Measurements from ENCODE around the gene COL17A1.

Gene COL17A1

DNA sequence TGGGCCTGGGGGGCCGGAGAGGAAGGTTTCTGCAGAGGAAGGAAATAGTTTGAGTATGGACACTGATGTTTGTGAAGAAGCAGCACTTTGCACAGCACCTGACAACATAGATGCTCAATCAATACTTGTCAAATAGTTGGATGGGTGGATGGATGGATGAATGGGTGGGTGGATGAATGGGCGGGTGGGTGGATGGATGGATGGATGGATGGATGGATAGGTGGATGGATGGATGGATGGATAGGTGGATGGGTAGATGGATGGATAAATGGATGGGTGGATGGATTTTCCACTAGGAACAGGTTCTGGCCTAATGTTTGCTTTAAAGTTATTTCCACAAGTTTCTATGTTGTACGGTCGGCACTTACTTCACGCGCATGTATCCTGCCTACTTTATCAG lies 45.3 kb downstream of the COL17A1 start:
- H3K4ac ChIP-seq (ENCODE audit: low read depth, low read length), result no peak overlapping the region
- H2AFZ ChIP-seq (ENCODE audit: insufficient read depth, low read length, poor library complexity), result no peak overlapping the region
- no peaks in the 10 kb centered on the region for H3K4me1 ChIP-seq (ENCODE audit: control insufficient read depth in 1 of 2, insufficient read depth in 2 of 2, low read length in 2 of 2)
- no peak for DNase-seq
- no peak overlapping the region for H2BK120ac ChIP-seq (ENCODE audit: insufficient read depth, low read length, poor library complexity)
- H3K18ac ChIP-seq (ENCODE audit: low read length), result no peak overlapping the region
- H2BK5ac ChIP-seq (ENCODE audit: low read depth, low read length, poor library complexity), result no peak overlapping the region
- H4K8ac ChIP-seq (ENCODE audit: low read depth, low read length), result no peak overlapping the region
- H4K12ac ChIP-seq (ENCODE audit: low read depth, low read length), result no peak overlapping the region
- H3K23ac ChIP-seq (ENCODE audit: low read length), result no peak overlapping the region
- no peak overlapping the region for H3K9ac ChIP-seq (ENCODE audit: low read length)
- H3K79me1 ChIP-seq (ENCODE audit: low read length), result no peaks in the 10 kb centered on the region
- H3K4me2 ChIP-seq (ENCODE audit: low read length), result no peak overlapping the region
- no peaks in the 10 kb centered on the region for H3K9me3 ChIP-seq (ENCODE audit: insufficient read depth, low read depth, low read length)
- no peak overlapping the region for H2BK12ac ChIP-seq (ENCODE audit: low read length)
- H3K36me3 ChIP-seq (ENCODE audit: control insufficient read depth in 1 of 2, insufficient read depth in 2 of 2, low read length in 2 of 2), result no peaks in the 10 kb centered on the region
- no CpG with 5 or more reads among the region's 6 CpGs for WGBS (ENCODE audit: extremely low coverage, insufficient coverage, insufficient read length)
- no peak overlapping the region for H2AK5ac ChIP-seq (ENCODE audit: low read length)
- no peaks in the 10 kb centered on the region for H3K79me2 ChIP-seq (ENCODE audit: control insufficient read depth, insufficient read depth, low read length, poor library complexity)
- H3K14ac ChIP-seq (ENCODE audit: low read length), result no peak overlapping the region
- no peaks in the 10 kb centered on the region for H3K27me3 ChIP-seq (ENCODE audit: insufficient read depth, low read length)
- no peak overlapping the region for H3K4me3 ChIP-seq (ENCODE audit: low read depth, low read length)
- H4K91ac ChIP-seq (ENCODE audit: low read depth, low read length), result no peak overlapping the region
- H3K27ac ChIP-seq (ENCODE audit: low read depth, low read length), result no peak overlapping the region

DNA sequence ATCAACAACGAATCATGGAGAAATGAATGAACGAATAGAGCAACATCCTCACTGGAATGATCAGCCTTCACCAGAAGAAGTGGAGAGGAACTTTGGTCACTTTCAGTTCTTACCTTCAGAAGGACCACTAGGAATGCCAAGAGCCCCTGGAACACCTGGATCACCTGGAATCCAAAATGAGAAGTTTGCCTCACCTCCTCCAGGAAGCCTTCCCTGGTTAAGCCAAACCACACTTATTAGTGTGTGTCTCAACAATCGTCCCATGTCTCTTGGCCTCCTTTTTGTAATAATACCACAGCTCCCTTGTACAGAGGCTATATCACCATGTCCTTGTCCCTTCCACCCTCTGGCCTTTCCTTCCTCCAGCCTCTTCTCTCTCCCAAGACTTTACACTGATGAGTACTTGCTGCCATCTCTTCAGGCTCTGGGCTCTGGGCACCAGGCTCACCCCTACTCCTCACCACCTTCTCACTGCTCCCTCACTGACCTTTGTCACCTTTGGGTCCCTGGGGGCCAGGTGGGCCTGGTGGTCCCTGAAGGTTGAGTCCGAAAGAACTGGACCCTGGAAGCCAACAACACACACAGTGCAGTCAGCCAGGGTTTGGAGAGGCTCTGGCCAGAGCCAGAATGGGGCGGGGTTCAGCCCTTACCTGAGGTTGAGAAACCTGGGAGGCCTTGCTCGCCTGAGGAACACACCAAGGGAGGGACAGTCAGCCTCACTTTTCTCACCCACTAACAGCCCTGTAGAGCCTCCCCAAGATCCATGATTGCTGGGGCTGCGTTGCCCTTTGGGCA lies 46.5 kb downstream of the COL17A1 start:
- Histone ChIP-seq H2AFZ (ENCODE audit: insufficient read depth, low read length, poor library complexity) (no peak overlapping the region), H3K4ac (ENCODE audit: low read depth, low read length) (no peak overlapping the region), H3K27me3 (ENCODE audit: insufficient read depth, low read length) (no peaks in the 10 kb centered on the region), H4K8ac (ENCODE audit: low read depth, low read length) (no peak overlapping the region), H3K9ac (ENCODE audit: low read length) (no peak overlapping the region), H3K14ac (ENCODE audit: low read length) (no peak overlapping the region), H3K18ac (ENCODE audit: low read length) (no peak overlapping the region), H4K12ac (ENCODE audit: low read depth, low read length) (no peak overlapping the region), H3K36me3 (ENCODE audit: control insufficient read depth in 1 of 2, insufficient read depth in 2 of 2, low read length in 2 of 2) (peaks cover 0 to 3% of the 10 kb centered on the region in 2 experiments), H3K4me3 (ENCODE audit: low read depth, low read length) (no peak overlapping the region), H3K4me1 (ENCODE audit: control insufficient read depth in 1 of 2, insufficient read depth in 2 of 2, low read length in 2 of 2) (no peaks in the 10 kb centered on the region), H4K91ac (ENCODE audit: low read depth, low read length) (no peak overlapping the region), H2BK12ac (ENCODE audit: low read length) (no peak overlapping the region), H3K27ac (ENCODE audit: low read depth, low read length) (no peak overlapping the region), H2BK5ac (ENCODE audit: low read depth, low read length, poor library complexity) (no peak overlapping the region), H2BK120ac (ENCODE audit: insufficient read depth, low read length, poor library complexity) (no peak overlapping the region), H3K79me2 (ENCODE audit: control insufficient read depth, insufficient read depth, low read length, poor library complexity) (no peaks in the 10 kb centered on the region), H3K79me1 (ENCODE audit: low read length) (no peaks in the 10 kb centered on the region), H3K23ac (ENCODE audit: low read length) (no peak overlapping the region), H3K9me3 (ENCODE audit: insufficient read depth, low read depth, low read length) (no peaks in the 10 kb centered on the region), H2AK5ac (ENCODE audit: low read length) (no peak overlapping the region), H3K4me2 (ENCODE audit: low read length) (no peak overlapping the region)
- no CpG with 5 or more reads among the region's 7 CpGs for WGBS (ENCODE audit: extremely low coverage, insufficient coverage, insufficient read length)
- DNase-seq, result no peak

DNA sequence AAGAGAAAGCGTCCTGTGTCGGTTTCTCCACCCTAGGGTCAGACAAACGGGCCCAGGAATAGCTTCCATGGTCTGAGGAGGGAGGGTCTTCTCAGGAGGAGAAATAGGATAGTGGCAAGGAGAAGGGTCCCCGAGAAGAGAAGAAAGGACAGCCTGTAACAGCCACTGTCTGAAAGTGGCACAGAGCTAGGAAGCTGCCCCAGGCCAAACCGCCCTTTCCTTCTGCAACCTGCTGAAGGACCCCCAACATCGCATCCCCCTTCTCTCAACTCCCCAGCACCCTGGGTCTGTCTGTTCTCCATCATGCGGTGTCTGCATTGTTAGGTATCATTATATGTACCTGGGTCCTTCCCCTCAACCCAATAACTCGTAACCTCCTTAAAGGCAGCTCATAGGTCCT lies 47.1 kb downstream of the COL17A1 start:
- no peak overlapping the region for H3K14ac ChIP-seq (ENCODE audit: low read length)
- no peak overlapping the region for H2BK120ac ChIP-seq (ENCODE audit: insufficient read depth, low read length, poor library complexity)
- H3K36me3 ChIP-seq (ENCODE audit: control insufficient read depth in 1 of 2, insufficient read depth in 2 of 2, low read length in 2 of 2), result peaks cover 0 to 8% of the 10 kb centered on the region in 2 experiments
- H3K4me2 ChIP-seq (ENCODE audit: low read length), result no peak overlapping the region
- H3K79me2 ChIP-seq (ENCODE audit: control insufficient read depth, insufficient read depth, low read length, poor library complexity), result no peaks in the 10 kb centered on the region
- DNase-seq, result no peak
- no peaks in the 10 kb centered on the region for H3K4me1 ChIP-seq (ENCODE audit: control insufficient read depth in 1 of 2, insufficient read depth in 2 of 2, low read length in 2 of 2)
- H3K4ac ChIP-seq (ENCODE audit: low read depth, low read length), result no peak overlapping the region
- no peak overlapping the region for H3K27ac ChIP-seq (ENCODE audit: low read depth, low read length)
- no peak overlapping the region for H2BK5ac ChIP-seq (ENCODE audit: low read depth, low read length, poor library complexity)
- H3K27me3 ChIP-seq (ENCODE audit: insufficient read depth, low read length), result no peaks in the 10 kb centered on the region
- H2BK12ac ChIP-seq (ENCODE audit: low read length), result no peak overlapping the region
- WGBS (ENCODE audit: extremely low coverage, insufficient coverage, insufficient read length), result no CpG with 5 or more reads among the region's 8 CpGs
- H2AK5ac ChIP-seq (ENCODE audit: low read length), result no peak overlapping the region
- H4K8ac ChIP-seq (ENCODE audit: low read depth, low read length), result no peak overlapping the region
- no peaks in the 10 kb centered on the region for H3K9me3 ChIP-seq (ENCODE audit: insufficient read depth, low read depth, low read length)
- no peak overlapping the region for H3K18ac ChIP-seq (ENCODE audit: low read length)
- no peak overlapping the region for H3K4me3 ChIP-seq (ENCODE audit: low read depth, low read length)
- no peaks in the 10 kb centered on the region for H3K79me1 ChIP-seq (ENCODE audit: low read length)
- H4K91ac ChIP-seq (ENCODE audit: low read depth, low read length), result no peak overlapping the region
- H3K9ac ChIP-seq (ENCODE audit: low read length), result no peak overlapping the region
- no peak overlapping the region for H2AFZ ChIP-seq (ENCODE audit: insufficient read depth, low read length, poor library complexity)
- no peak overlapping the region for H4K12ac ChIP-seq (ENCODE audit: low read depth, low read length)
- no peak overlapping the region for H3K23ac ChIP-seq (ENCODE audit: low read length)

DNA sequence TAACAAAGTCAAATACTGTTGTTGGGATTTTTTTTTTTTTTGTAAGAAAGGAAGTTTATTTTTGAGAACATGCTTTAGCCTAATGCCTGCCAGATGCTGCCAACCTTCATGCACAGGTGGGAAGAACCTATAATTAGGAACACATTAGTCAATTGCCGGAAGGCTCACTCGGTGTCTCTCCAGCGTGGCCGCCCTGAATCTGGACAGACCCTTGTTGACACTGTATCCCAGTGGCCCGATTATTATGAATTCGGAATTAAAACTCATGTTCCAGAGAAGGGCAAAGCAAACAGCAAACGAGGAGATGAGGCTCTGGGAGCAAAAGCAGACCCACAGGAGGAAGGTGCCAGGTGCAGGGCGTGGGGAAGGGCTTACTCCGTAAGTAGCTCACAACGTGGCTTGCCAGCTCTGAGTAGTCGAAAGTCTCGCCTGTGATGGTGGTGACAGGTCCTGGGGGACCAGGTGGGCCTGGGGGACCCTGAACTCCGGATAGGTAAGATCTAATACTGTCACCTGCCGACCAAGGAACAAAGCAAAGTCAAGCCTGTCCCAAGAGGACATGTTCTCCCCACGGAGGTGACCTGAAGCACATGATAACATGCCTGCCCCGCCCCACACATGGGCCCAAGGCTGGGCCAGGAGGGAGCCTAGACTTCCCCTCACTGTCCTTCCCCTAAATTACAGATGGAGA lies 48.3 kb downstream of the COL17A1 start:
- Histone ChIP-seq H2BK5ac (ENCODE audit: low read depth, low read length, poor library complexity) (no peak overlapping the region), H2BK120ac (ENCODE audit: insufficient read depth, low read length, poor library complexity) (no peak overlapping the region), H4K8ac (ENCODE audit: low read depth, low read length) (no peak overlapping the region), H3K18ac (ENCODE audit: low read length) (no peak overlapping the region), H3K9me3 (ENCODE audit: insufficient read depth, low read depth, low read length) (no peaks in the 10 kb centered on the region), H2BK12ac (ENCODE audit: low read length) (no peak overlapping the region), H3K23ac (ENCODE audit: low read length) (no peak overlapping the region), H4K91ac (ENCODE audit: low read depth, low read length) (no peak overlapping the region), H3K4me1 (ENCODE audit: control insufficient read depth in 1 of 2, insufficient read depth in 2 of 2, low read length in 2 of 2) (no peaks in the 10 kb centered on the region), H3K79me1 (ENCODE audit: low read length) (no peaks in the 10 kb centered on the region), H3K4ac (ENCODE audit: low read depth, low read length) (no peak overlapping the region), H3K9ac (ENCODE audit: low read length) (no peak overlapping the region), H3K27me3 (ENCODE audit: insufficient read depth, low read length) (no peaks in the 10 kb centered on the region), H2AK5ac (ENCODE audit: low read length) (no peak overlapping the region), H3K4me3 (ENCODE audit: low read depth, low read length) (no peak overlapping the region), H4K12ac (ENCODE audit: low read depth, low read length) (no peak overlapping the region), H3K4me2 (ENCODE audit: low read length) (no peak overlapping the region), H3K79me2 (ENCODE audit: control insufficient read depth, insufficient read depth, low read length, poor library complexity) (no peaks in the 10 kb centered on the region), H2AFZ (ENCODE audit: insufficient read depth, low read length, poor library complexity) (no peak overlapping the region), H3K14ac (ENCODE audit: low read length) (no peak overlapping the region), H3K27ac (ENCODE audit: low read depth, low read length) (no peak overlapping the region), H3K36me3 (ENCODE audit: control insufficient read depth in 1 of 2, insufficient read depth in 2 of 2, low read length in 2 of 2) (peaks cover 9 to 17% of the 10 kb centered on the region in 2 experiments)
- DNase-seq, result no peak
- WGBS (ENCODE audit: extremely low coverage, insufficient coverage, insufficient read length), result no CpG with 5 or more reads among the region's 16 CpGs
